ENCODE measurements around the gene NPR2. TPM values are rescaled to one million over a fixed set of nuclear protein-coding genes. Genes with fewer than 3 reads are reported as not detected.

The NPR2 gene
- total RNA-seq, 1 experiment from 2014 or later, result 12.5 TPM

- peak; percentile 98 for DNase-seq
- Histone ChIP-seq H3T11ph (ENCODE audit: low read length) (no peak within 1 kb of the TSS), H3K23ac (ENCODE audit: insufficient read length, low read depth, low read length) (no peak within 1 kb of the TSS), H2AFZ (ENCODE audit: low read length) (no peak within 1 kb of the TSS), H3K56ac (ENCODE audit: insufficient read length, low read depth, low read length) (no peak within 1 kb of the TSS), H3K18ac (ENCODE audit: insufficient read length, low read depth, low read length) (no peak within 1 kb of the TSS), H4K20me1 (ENCODE audit: control insufficient read depth, insufficient read depth, insufficient read length) (no peaks in the 10 kb centered on the region), H3K14ac (ENCODE audit: insufficient read depth, low read length) (no peak within 1 kb of the TSS), H4K8ac (replicated peaks; ENCODE audit: insufficient read length, low read depth, low read length) (no peak within 1 kb of the TSS), H3K9ac (ENCODE audit: extremely low read depth, insufficient read length, low read length) (peak within 1 kb of the TSS; percentile 31), H2BK20ac (ENCODE audit: low read depth, low read length, poor library complexity, severe bottlenecking) (no peak within 1 kb of the TSS), H3K4ac (ENCODE audit: low read depth, low read length) (no peak within 1 kb of the TSS), H2BK5ac (ENCODE audit: insufficient read length, low read length) (no peak within 1 kb of the TSS), H2AK5ac (ENCODE audit: insufficient read length, low read length) (no peak within 1 kb of the TSS), H4K91ac (ENCODE audit: insufficient read length, low read depth, low read length) (no peak within 1 kb of the TSS), H4K5ac (ENCODE audit: insufficient read length, low read depth, low read length) (no peak within 1 kb of the TSS), H3K4me2 (ENCODE audit: insufficient read depth, insufficient read length, low read length) (peak within 1 kb of the TSS; percentile 95), H3K23me2 (ENCODE audit: insufficient read length, low read depth, low read length, poor library complexity, severe bottlenecking) (peaks cover 9% of the 10 kb centered on the region), H2BK12ac (ENCODE audit: insufficient read length, low read depth, low read length) (no peak within 1 kb of the TSS), H3K79me2 (ENCODE audit: insufficient read depth, low read length) (no peaks in the 10 kb centered on the region), H2BK15ac (ENCODE audit: low read depth, low read length) (no peak within 1 kb of the TSS), H3K27ac (ENCODE audit: insufficient read length, low read depth, low read length) (no peak within 1 kb of the TSS), H3K9me3 (ENCODE audit: control insufficient read depth, low read depth, low read length) (no peaks in the 10 kb centered on the region), H2BK120ac (ENCODE audit: low read depth, low read length, poor library complexity, severe bottlenecking) (no peak within 1 kb of the TSS), H3K4me1 (ENCODE audit: insufficient read depth, low read length) (no peaks in the 10 kb centered on the region), H3K27me3 (ENCODE audit: insufficient read depth, low read length) (no peaks in the 10 kb centered on the region), H3K79me1 (ENCODE audit: insufficient read depth, low read depth, low read length, poor library complexity, severe bottlenecking) (no peaks in the 10 kb centered on the region)
- WGBS (ENCODE audit: extremely low coverage, insufficient read length, low lambda C conversion rate), result no CpG with 5 or more reads among the region's 28 CpGs
- Mint-ChIP-seq H3K36me3 (ENCODE audit: insufficient read depth in 1 of 3, low read depth in 3 of 3) (peaks cover 5 to 15% (median 10%) of the 10 kb centered on the region in 3 experiments; a peak in 4 of 7 replicates), H3K4me1 (peaks cover 20 to 21% of the 10 kb centered on the region in 2 experiments), H3K4me3 (peak within 1 kb of the TSS; percentile 71 to 82), H3K9me3 (no peaks in the 10 kb centered on the region; a peak in 1 of 5 replicates), H3K27ac (peak within 1 kb of the TSS in 2 of 3 experiments; percentile 82 to 92; a peak in 5 of 7 replicates), H3K27me3 (ENCODE audit: low read depth) (peaks cover 5% of the 10 kb centered on the region)
- TF ChIP-seq CTCF (conservative IDR thresholded peaks at IDR 0.05), result no peak
Measured at GRCh38 chr9:35812025-35812602, 20.7 kb downstream of the NPR2 start, which contains the start of gene SPAG8. TSS of gene SPAG8 (minus strand) at chr9:35812262. CDS start at chr9:35812147, 115 bp downstream.
